Activated CD4-positive, alpha-beta T cell treated with anti-CD3 and anti-CD28 coated beads for 1 hour (primary cell): ENCODE results near the gene TBC1D3H.
"Not testable (repeated sequence)": the region's sequence is repeated elsewhere in the genome, so short reads cannot be mapped to it uniquely, and the experiment has no call there.

Experiments
- DNase-seq: peaks from one replicate; pipeline ENCODE4 v3.0.0-alpha.2; 2020

The TBC1D3H gene

DNA sequence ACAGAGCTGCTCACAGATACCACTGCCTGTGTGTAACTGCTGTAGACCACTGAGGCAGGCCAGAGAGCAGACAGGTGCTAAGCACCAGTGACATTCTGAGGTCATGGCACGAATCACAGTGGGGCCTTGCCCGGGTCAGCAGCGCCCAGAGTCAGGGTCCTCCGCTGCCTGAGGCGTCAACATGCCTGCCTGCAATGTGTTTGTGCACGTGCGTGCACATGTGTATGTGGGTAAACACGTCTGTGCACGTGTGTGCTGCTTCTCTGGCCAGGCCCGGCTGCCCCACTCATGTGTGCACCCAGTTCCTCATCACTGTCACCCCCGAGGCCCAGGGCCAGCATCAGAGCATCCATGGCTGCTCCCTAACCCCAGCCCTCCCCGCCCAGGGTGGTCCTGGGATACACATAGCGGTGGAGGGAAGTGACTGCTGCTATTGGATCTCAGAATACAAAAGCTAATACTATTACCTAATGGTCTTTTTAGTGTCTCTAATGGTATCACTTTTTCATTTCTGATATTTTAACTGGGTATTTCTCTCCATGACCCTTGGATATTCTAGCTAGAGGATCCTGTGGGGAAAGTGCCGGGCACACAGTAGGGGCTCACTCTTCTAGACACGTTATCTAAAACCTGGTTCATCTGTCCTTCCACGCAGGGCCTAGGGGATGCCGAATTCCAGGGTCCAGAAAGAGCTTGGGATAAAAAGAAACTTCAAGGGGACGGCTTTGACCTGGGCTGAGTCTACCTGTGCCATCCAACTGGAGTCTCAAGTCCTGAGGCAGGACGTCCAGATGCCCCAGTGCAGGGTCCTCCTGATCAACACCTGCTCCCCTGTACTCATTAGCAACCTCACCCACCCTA, at the start of gene TBC1D3H:
TBC1D3H (minus strand) TSS at position 51 of the 861 bp plus-strand sequence. CDS start 1,540 bp downstream, outside the sequence.
- DNase-seq: not testable (repeated sequence)

DNA sequence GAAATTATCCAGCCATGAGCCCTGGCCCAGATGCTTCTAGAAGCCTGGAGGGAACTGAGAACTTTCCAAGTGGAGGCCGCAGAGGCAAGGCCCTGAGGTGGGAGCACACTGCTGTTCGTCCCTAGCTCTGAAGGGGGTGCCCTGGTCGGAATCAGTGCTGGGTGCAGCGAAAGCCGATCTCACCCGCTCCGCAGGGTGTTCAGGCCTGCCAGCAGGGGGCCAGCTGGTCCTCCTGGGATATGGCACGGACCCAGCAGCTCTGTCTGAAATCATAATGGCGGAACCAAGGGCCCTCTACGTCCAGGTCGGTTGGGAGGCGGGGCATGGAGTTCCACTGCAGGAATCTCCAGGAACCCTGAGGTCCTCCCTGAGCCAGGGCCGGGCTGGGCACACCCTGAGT, 40.7 kb upstream of the TBC1D3H start:
- DNase-seq: not testable (repeated sequence)

DNA sequence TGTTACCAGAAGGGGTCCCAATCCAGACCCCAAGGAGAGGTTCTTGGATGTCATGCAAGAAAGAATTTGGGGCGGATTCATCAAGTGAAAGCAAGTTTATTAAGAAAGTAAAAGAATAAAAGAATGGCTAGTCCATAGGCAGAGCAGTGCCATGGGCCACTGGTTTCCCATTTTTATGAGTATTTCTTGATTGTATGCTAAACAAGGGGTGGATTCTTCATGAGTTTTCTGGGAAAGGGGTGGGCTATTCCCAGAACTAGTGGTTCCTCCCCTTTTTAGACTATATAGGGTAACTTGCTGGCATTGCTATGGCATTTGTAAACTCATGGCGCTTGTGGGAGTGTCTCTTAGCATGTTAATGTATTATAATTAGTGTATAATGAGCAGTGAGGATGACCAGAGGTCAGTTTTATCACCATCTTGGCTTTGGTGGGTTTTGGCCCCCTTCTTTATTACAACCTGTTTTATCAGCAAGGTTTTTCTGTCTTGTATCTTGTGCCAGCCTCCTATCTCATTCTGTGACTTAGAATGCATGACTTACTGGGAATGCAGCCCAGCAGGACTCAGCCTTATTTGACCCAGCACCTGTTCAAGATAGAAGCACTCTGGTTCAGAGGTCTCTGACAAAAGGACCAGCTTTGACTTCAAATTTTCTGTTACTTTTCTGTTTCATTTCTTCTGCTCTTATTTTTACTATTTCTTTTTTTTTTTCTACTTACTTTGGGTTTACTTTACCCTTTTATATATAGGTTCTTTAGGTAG, 27.1 kb upstream of the TBC1D3H start:
- DNase-seq: not testable (repeated sequence)

DNA sequence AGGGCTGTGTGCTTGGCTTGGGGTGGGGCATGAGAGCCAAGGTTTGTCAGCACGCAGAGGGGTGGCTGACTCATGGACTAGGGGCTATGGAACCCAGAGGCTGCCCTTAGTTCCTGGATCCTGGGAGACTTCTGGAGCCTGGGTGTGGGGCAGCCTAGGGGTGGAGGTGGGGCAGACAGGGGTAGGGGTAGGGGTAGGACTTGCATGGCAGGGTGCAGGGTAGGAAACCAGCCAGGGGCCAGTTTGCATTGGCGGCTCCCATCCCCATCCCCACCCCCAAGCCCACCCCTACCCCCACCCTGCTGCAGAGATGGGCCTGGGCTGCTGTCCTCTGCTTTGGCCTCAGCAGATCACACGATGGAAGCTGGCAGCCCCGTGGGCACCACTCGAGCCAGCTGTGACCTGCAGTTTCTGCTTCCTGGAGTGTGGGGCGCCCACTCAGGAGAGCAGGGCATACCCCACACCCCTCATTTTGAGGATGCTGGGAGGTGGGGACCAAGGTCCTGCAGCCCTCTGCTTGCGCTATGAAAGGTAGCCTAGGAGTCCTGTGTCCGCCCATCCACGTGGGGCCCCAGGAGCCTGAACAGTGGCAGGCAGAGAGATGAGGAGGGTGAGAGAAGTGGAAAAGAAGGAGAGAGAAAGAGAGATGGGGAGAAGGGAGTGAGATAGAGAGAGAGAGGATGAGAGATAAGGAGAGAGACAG, 2.9 kb upstream of the TBC1D3H start:
- not testable (repeated sequence) for DNase-seq

DNA sequence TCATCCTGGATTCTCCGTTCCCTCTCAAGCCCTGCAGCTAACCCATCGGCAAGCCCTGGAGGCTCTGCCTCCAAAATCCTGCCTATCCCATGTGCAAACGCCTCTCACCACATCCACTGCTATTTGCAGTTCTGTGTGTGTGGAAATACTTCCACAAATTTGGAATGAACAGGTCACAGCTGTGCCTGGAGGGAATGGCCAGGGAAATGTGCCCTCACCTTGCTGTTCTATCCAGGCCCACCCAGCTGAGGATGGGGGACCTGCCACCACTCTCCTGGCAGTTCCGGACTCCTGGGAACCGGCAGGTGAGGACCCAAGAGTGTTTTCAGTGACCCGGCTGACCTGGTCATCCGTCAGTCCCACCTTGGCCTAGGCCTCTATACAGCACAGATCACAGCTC, 12.3 kb downstream of the TBC1D3H start:
- DNase-seq: not testable (repeated sequence)

DNA sequence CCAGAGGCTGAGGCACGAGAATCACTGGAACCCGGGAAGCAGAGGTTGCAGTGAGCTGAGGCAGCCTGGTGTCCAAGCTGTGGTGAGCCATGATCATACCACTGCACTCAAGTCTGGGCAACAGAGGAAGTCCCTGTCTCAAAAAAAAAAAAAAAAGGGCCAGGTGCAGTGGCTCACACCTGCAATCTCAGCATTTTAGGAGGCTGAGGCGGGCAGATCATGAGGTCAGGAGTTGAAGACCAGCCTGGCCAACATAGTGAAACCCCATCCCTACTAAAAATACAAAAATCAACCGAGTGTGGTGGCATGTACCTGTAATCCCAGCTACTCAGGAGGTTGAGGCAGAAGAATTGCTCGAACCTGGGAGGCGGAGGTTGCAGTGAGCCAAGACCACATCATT, 25.7 kb downstream of the TBC1D3H start:
- DNase-seq: not testable (repeated sequence)
